ENCODE data around the gene CAVIN2. TPM values are rescaled to one million over a fixed set of nuclear protein-coding genes. Genes with fewer than 3 reads are reported as not detected.
A peak's percentile ranks its signal among the peaks of the same experiment; 100 is the strongest.

CAVIN2 gene
- total RNA-seq, 1 experiment from 2014 or later: 0.28 TPM

DNA sequence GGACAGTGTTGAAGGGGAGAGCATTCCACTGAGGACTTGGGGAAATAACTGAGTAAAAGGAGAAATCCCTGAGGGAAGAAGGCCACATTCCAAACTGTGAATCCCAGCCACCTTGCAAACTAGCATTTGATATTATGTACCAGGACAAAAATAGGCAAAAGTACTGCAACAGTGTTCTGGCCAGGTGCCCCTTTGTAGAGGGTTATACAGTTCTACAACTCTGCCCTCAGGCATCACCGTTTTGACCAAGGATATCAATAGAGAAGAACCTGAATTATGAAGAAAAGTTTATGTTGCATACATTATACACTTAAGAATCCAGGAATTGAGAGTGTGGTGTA lies 20.6 kb upstream of the CAVIN2 start:
- no peak for ATAC-seq
- H3K9me3 Mint-ChIP-seq: no peaks in the 10 kb centered on the region
- no peak overlapping the region for H3K27ac Mint-ChIP-seq
- no peak overlapping the region for H3K4me3 Mint-ChIP-seq
- peaks cover 31% of the 10 kb centered on the region for H3K4me1 Mint-ChIP-seq
- H3K27me3 Mint-ChIP-seq (ENCODE audit: low read depth): peaks cover 3% of the 10 kb centered on the region; the same call in 1 of the 2 replicates
- CTCF ChIA-PET: no interaction called here
- no peak for TF ChIP-seq NR1H2 (CRISPR knock-in tag; IDR thresholded peaks at IDR 0.05)
- no peaks in the 10 kb centered on the region for H3K36me3 Mint-ChIP-seq
- POLR2A ChIA-PET: no interaction called here
- DNase-seq (ENCODE audit: low spot score): no peak

DNA sequence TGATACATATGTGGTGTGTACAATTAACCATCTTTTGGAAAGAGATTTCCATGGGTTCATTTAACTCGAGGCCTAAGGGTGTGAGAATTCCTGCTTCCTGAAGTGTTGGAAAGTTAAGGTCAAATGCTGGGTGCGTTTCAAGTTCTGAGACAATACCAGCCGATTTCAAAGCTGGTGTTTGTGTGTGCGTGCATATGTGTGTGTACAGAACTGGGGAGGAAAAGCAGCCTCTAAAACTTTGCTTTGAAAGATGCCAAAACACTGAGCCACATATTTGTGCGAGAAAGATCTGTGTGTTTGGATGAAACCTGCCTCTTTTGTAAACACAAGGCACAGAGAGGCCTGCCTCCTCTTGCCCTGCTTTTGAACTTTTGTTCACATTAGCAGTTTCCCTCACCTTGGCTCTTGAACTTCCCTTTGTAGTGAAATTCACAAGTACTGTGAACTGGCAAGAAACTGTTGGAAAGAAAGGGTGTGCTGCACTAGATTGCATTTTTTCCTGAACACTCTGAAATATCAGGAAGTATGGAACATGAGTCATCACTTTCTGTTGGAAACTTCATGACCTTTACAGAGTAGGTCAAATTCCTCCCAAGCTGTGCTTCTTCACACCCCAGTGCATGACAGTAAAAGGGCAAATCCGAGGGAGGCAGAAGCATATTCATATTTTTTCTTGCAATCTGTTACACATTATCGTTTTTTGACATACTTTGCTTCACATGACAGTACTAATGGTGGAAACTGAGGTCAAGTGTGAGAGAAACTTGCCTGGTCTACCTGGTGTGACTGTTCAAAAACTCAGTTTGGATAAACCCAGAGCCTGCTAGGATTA lies 20.0 kb upstream of the CAVIN2 start:
- TF ChIP-seq, protein P1, sequence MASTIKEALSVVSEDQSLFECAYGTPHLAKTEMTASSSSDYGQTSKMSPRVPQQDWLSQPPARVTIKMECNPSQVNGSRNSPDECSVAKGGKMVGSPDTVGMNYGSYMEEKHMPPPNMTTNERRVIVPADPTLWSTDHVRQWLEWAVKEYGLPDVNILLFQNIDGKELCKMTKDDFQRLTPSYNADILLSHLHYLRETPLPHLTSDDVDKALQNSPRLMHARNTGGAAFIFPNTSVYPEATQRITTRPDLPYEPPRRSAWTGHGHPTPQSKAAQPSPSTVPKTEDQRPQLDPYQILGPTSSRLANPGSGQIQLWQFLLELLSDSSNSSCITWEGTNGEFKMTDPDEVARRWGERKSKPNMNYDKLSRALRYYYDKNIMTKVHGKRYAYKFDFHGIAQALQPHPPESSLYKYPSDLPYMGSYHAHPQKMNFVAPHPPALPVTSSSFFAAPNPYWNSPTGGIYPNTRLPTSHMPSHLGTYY (CRISPR knock-in tag; IDR thresholded peaks at IDR 0.05): no peak
- TF ChIP-seq, protein P2, sequence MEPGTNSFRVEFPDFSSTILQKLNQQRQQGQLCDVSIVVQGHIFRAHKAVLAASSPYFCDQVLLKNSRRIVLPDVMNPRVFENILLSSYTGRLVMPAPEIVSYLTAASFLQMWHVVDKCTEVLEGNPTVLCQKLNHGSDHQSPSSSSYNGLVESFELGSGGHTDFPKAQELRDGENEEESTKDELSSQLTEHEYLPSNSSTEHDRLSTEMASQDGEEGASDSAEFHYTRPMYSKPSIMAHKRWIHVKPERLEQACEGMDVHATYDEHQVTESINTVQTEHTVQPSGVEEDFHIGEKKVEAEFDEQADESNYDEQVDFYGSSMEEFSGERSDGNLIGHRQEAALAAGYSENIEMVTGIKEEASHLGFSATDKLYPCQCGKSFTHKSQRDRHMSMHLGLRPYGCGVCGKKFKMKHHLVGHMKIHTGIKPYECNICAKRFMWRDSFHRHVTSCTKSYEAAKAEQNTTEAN (CRISPR knock-in tag; IDR thresholded peaks at IDR 0.05): no peak
- TF ChIP-seq TEAD4 (CRISPR knock-in tag; IDR thresholded peaks at IDR 0.05) (no peak), GABPB1 (CRISPR knock-in tag; IDR thresholded peaks at IDR 0.05) (peak; percentile 79), ZNF263 (CRISPR knock-in tag; IDR thresholded peaks at IDR 0.05; ENCODE audit: low read depth) (no peak), NFE2L1 (CRISPR knock-in tag; IDR thresholded peaks at IDR 0.05) (no peak), FOXJ3 (CRISPR knock-in tag; IDR thresholded peaks at IDR 0.05; ENCODE audit: borderline replicate concordance) (no peak), JAZF1 (CRISPR knock-in tag; IDR thresholded peaks at IDR 0.05) (no peak)

DNA sequence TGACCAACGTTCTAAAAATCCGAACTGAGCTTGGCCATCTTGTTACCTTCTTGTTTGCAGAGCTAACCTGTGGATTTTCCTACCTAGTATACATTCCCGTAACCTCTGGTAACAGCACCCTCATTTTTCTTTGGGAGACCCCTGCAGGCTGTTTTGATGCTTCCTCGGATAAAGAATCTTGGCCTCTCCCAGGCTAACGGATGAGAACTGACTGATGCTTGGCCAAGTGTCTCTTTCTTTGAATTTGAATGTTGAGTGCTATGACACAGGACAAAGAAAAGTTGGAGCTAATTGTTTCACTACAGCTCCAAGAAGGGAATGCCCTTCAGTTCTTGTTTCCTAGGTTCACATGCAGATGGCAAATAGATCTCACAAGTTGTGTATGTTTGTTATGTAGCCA lies 19.3 kb upstream of the CAVIN2 start:
- DNase-seq (ENCODE audit: low spot score) (no peak), ATAC-seq (peak; percentile 17; the same call in 1 of the 2 replicates)
- Mint-ChIP-seq H3K36me3 (no peaks in the 10 kb centered on the region), H3K4me1 (peaks cover 35% of the 10 kb centered on the region), H3K27ac (peak overlapping the region; percentile 47; the same call in 1 of the 2 replicates), H3K9me3 (no peaks in the 10 kb centered on the region), H3K27me3 (ENCODE audit: low read depth) (peaks cover 3% of the 10 kb centered on the region; the same call in 1 of the 2 replicates), H3K4me3 (no peak overlapping the region)
- POLR2A ChIA-PET: no interaction called here
- CTCF ChIA-PET: interaction anchor here (0.6 to 1.7 kb wide), 9 partner anchors 20 to 329 kb away, joined by 3 to 16 read pairs (median 3); partner anchors contain the start of gene CAVIN2
- TF ChIP-seq ETV6 (CRISPR knock-in tag; IDR thresholded peaks at IDR 0.05) (no peak), ZNF317 (CRISPR knock-in tag; IDR thresholded peaks at IDR 0.05; ENCODE audit: borderline replicate concordance, low read depth) (no peak), TP53 (CRISPR knock-in tag; IDR thresholded peaks at IDR 0.05) (no peak), GRHL2 (CRISPR knock-in tag; IDR thresholded peaks at IDR 0.05; ENCODE audit: insufficient replicate concordance, severe bottlenecking) (no peak), SP1 (CRISPR knock-in tag; conservative IDR thresholded peaks at IDR 0.05) (no peak), KAT7 (CRISPR knock-in tag; IDR thresholded peaks at IDR 0.05; ENCODE audit: borderline replicate concordance) (no peak)
- TF ChIP-seq, protein P3, sequence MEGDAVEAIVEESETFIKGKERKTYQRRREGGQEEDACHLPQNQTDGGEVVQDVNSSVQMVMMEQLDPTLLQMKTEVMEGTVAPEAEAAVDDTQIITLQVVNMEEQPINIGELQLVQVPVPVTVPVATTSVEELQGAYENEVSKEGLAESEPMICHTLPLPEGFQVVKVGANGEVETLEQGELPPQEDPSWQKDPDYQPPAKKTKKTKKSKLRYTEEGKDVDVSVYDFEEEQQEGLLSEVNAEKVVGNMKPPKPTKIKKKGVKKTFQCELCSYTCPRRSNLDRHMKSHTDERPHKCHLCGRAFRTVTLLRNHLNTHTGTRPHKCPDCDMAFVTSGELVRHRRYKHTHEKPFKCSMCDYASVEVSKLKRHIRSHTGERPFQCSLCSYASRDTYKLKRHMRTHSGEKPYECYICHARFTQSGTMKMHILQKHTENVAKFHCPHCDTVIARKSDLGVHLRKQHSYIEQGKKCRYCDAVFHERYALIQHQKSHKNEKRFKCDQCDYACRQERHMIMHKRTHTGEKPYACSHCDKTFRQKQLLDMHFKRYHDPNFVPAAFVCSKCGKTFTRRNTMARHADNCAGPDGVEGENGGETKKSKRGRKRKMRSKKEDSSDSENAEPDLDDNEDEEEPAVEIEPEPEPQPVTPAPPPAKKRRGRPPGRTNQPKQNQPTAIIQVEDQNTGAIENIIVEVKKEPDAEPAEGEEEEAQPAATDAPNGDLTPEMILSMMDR (IDR thresholded peaks at IDR 0.05): no peak
- TF ChIP-seq, protein P4, sequence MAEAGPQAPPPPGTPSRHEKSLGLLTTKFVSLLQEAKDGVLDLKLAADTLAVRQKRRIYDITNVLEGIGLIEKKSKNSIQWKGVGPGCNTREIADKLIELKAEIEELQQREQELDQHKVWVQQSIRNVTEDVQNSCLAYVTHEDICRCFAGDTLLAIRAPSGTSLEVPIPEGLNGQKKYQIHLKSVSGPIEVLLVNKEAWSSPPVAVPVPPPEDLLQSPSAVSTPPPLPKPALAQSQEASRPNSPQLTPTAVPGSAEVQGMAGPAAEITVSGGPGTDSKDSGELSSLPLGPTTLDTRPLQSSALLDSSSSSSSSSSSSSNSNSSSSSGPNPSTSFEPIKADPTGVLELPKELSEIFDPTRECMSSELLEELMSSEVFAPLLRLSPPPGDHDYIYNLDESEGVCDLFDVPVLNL (CRISPR knock-in tag; IDR thresholded peaks at IDR 0.05; ENCODE audit: borderline replicate concordance, low read depth): no peak
- TF ChIP-seq, protein P5, sequence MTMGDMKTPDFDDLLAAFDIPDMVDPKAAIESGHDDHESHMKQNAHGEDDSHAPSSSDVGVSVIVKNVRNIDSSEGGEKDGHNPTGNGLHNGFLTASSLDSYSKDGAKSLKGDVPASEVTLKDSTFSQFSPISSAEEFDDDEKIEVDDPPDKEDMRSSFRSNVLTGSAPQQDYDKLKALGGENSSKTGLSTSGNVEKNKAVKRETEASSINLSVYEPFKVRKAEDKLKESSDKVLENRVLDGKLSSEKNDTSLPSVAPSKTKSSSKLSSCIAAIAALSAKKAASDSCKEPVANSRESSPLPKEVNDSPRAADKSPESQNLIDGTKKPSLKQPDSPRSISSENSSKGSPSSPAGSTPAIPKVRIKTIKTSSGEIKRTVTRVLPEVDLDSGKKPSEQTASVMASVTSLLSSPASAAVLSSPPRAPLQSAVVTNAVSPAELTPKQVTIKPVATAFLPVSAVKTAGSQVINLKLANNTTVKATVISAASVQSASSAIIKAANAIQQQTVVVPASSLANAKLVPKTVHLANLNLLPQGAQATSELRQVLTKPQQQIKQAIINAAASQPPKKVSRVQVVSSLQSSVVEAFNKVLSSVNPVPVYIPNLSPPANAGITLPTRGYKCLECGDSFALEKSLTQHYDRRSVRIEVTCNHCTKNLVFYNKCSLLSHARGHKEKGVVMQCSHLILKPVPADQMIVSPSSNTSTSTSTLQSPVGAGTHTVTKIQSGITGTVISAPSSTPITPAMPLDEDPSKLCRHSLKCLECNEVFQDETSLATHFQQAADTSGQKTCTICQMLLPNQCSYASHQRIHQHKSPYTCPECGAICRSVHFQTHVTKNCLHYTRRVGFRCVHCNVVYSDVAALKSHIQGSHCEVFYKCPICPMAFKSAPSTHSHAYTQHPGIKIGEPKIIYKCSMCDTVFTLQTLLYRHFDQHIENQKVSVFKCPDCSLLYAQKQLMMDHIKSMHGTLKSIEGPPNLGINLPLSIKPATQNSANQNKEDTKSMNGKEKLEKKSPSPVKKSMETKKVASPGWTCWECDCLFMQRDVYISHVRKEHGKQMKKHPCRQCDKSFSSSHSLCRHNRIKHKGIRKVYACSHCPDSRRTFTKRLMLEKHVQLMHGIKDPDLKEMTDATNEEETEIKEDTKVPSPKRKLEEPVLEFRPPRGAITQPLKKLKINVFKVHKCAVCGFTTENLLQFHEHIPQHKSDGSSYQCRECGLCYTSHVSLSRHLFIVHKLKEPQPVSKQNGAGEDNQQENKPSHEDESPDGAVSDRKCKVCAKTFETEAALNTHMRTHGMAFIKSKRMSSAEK (CRISPR knock-in tag; IDR thresholded peaks at IDR 0.05; ENCODE audit: borderline replicate concordance): no peak

More for the DNA sequence above, 20.0 kb upstream of the CAVIN2 start:
- no peak overlapping the region for H3K4me3 Mint-ChIP-seq
- peak overlapping the region; percentile 47; the same call in 1 of the 2 replicates for H3K27ac Mint-ChIP-seq
- H3K9me3 Mint-ChIP-seq: no peaks in the 10 kb centered on the region
- no peaks in the 10 kb centered on the region for H3K36me3 Mint-ChIP-seq
- ATAC-seq (no peak), DNase-seq (ENCODE audit: low spot score) (no peak)
- ChIA-PET POLR2A (no interaction called here), CTCF (interaction anchor here (0.6 to 1.7 kb wide), 7 partner anchors 20 to 329 kb away, joined by 3 to 16 read pairs (median 4); partner anchors contain the start of gene CAVIN2)
- H3K4me1 Mint-ChIP-seq: peaks cover 31% of the 10 kb centered on the region
- peaks cover 3% of the 10 kb centered on the region; the same call in 1 of the 2 replicates for H3K27me3 Mint-ChIP-seq (ENCODE audit: low read depth)
